Muscle of arm (tissue), 12 donors: Measurements from ENCODE around the gene TMUB2. TPM values are rescaled to one million over a fixed set of nuclear protein-coding genes. Genes with fewer than 3 reads are reported as not detected.

Experiments used
- DNase-seq: peaks from one replicate; pipeline ENCODE4 v3.0.0-alpha.2; 2013
- polyA plus RNA-seq, 12 donors: library from polyadenylated mRNA; unstranded; fragments of 120-200 nt; gene quantifications; one replicate each; pipeline ENCODE4 v1.2.1, GENCODE V29; 2013; ENCODE audit not compliant: insufficient read length in 12 of 12

TMUB2 gene
- polyA plus RNA-seq, 12 donors: 32.6 to 63.8 (median 45.1) TPM; not detected in 1

DNA sequence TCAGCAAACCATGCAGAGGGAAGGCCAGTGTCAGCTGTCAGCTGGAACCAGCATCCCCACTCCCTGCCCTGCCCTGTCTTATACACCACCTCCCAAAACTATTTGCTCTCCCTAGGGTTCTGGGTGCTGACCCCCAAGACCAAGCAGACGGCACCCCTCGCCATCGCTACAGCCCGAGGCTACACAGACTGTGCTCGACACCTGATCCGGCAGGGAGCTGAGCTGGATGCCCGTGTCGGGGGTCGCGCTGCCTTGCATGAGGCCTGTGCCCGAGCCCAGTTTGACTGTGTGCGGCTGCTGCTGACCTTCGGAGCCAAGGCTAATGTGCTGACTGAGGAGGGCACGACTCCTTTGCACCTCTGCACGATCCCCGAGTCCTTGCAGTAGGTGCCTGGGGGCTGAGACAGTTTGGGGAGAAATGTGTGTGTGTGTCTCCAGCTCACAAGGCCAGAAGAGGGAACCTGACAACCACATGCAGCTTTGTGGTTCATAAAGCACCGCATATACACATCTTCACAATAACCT, 14.8 kb upstream of the TMUB2 start:
- no peak for DNase-seq

DNA sequence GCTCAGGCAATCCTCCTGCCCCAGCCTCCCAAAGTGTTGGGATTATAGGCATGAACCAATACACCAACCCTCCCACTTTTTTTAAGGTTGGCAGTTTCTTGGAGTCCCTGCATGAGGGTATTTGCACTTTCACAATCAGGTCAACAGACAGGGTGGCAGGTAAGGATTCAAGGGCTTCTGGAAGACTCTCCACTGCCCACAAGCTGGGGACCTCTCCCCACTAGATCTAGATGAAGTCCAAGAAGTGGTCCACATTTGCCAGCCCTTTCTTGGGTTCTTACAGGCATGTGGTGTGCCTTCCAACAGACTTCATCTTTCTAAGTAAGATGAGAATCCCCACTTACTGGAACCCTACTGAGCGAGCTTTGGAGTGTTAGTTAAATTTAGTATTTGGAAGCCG, 12.3 kb upstream of the TMUB2 start:
- no peak for DNase-seq

- no peak for DNase-seq
Measured at GRCh38 chr17:44176257-44176656, 10.5 kb upstream of the TMUB2 start.

GRCh38 chr17:44176671-44177501, 9.9 kb upstream of the TMUB2 start:
- DNase-seq: no peak

- DNase-seq: no peak
Measured at GRCh38 chr17:44177640-44178039, 9.1 kb upstream of the TMUB2 start.

- no peak for DNase-seq
Measured at GRCh38 chr17:44178133-44178532, 8.6 kb upstream of the TMUB2 start.

DNA sequence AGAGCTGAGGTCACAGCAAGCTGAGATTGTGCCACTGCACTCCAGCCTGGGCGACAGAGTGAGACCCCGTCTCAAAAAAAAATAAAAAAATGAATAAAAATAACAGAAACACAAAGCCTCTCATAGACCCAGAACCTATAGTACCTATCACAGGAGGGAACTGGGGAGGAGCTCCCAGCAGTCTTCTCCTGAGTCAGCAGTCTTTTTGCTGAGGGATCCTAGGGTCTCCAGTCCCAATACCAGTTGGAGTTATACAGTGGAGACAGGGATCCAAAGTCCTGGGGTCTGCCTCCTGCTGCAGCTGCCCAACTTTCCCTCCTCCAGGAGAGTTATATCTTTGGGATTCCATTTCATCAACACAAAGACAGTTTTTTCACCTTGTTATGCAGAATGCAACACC, 3.7 kb upstream of the TMUB2 start:
- no peak for DNase-seq

- DNase-seq: no peak
Measured at GRCh38 chr17:44184212-44184810, 2.5 kb upstream of the TMUB2 start.

DNA sequence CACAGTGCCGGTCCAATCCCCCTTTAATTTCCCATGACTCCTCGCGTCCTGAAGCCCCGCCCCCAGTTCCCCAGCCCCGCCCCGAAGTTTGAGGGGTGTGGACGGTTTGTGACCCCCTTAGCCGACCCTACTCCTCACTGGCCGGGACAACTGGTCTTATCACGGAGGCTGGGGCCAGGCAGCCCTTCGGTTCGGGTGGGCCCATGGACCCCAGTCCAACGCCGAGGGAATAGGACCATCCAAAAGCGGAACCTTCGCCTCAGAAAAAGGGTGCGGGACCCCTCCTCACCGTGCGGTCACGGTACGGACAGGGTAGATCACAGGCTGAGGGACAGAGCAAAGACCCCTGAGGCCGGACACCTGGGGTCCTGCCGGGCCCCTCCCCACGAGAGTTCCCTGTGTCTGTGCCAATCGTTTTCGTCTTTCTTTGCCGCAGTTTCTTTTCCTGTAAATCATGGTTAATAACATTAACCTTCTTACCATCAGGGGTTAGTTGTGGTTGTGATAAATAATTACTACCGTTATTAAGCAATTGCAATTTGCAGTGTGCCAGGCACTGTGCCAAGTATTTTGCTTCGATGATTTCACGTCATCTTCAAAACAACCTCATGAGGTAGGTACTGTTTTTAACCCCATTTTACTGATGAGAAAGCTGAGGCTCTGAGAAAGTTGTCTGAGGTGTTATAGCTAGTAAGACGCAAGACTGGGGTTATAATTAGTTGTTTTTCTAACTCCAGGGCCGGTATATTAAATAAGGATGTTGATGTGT, 543 bp downstream of the TMUB2 start:
- no peak for DNase-seq

- DNase-seq: no peak
Measured at GRCh38 chr17:44188576-44189403, 2.0 kb downstream of the TMUB2 start.

GRCh38 chr17:44190481-44190880, 3.7 kb downstream of the TMUB2 start:
- no peak for DNase-seq

- DNase-seq: no peak
Measured at GRCh38 chr17:44191369-44191768, 4.6 kb downstream of the TMUB2 start.

DNA sequence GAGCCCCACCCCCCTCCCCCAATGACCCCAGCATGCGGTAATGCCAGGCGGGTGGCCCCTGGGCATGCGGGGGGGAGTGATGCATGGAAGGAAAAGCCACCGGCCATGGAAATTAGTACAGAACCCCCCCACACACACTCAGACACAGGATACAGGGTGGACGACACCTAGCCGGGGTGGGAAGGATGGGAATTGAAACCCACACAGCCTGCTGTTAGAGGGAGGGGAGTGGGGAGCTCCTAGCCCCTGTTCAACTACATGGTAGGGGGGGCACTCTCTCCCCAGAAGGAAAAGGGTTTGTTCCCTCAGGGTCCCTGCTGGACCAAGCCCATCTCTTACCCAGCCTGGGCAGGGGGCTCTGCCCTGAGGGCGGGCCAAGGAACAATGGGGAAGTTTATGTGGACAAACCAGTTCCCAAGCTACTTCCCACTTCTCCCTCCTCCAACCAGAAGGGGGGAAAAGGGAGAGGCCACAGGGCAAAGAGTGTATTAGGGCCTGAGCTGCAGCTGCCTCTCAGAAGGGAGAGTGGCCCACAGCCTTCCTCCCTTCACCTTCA, 5.2 kb downstream of the TMUB2 start:
- no peak for DNase-seq

GRCh38 chr17:44192750-44193149, 6.0 kb downstream of the TMUB2 start:
- no peak for DNase-seq

- no peak for DNase-seq
Measured at GRCh38 chr17:44193326-44194084, 6.7 kb downstream of the TMUB2 start.

DNA sequence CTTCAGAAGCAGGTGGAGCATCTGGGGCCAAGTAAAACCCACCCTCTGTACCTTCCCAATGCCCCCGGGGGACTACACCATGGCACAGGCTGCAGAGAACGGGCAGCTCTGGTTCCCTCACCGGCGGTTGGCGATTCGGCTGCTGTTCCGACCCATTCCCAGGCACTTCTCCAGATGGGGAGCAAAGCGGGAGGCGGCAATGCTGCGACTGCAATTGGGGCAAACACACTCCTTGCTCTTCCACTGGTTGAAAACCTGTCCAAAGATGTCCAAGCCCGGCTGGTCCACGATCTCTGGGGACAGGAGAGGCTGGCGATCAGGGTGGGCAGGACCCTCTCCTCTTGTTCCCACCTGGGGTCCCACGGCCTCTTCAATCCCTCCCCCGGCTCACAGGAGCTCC, 10.3 kb downstream of the TMUB2 start:
- no peak for DNase-seq

- no peak for DNase-seq
Measured at GRCh38 chr17:44197980-44198720, 11.4 kb downstream of the TMUB2 start.

- DNase-seq: no peak
Measured at GRCh38 chr17:44198721-44199552, 12.2 kb downstream of the TMUB2 start.
